Mammary epithelial cell (primary cell): ENCODE results near the gene MALL.
"Not testable (repeated sequence)": the region's sequence is repeated elsewhere in the genome, so short reads cannot be mapped to it uniquely, and the experiment has no call there.

ENCODE experiments used
- EZH2 ChIP-seq: IDR thresholded peaks from 2 replicates; pipeline ENCODE4 v1.6.1; 2012; ENCODE audit warnings: low read length, inconsistent platforms, borderline replicate concordance
- TF ChIP-seq, protein P1 (sequence below), 2 donors: IDR thresholded peaks in 1 of 2; conservative IDR thresholded peaks in 1 of 2; 2 replicates each; pipeline ENCODE4 v1.5.1; 2011 to 2012; ENCODE audit warnings: inconsistent platforms in 2 of 2, low read length in 2 of 2, mild to moderate bottlenecking in 2 of 2, control low read depth in 1 of 2, low read depth in 1 of 2; ENCODE audit not compliant: insufficient read depth in 1 of 2; ENCODE audit errors: extremely low read depth in 1 of 2

DNA sequence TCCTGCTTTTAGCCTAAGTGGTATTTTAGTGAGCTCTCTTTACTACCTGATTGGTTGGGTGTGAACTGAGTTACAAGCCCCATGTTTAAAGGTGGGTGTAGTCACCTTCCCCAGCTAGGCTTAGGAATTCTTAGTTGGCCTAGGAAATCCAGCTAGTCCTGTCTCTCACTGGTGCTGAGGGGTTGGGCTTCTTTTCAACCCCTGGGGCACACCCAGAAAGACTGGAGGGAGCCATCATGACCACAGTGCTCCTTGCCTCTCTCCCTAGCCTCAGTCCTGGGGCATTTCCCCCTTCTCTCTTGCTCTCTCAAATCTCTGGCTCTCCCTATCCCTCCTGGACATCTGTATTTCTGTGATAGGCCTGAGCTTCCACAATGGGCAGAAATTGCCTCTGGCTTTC, 57.6 kb downstream of the MALL start:
- TF ChIP-seq, protein P1, sequence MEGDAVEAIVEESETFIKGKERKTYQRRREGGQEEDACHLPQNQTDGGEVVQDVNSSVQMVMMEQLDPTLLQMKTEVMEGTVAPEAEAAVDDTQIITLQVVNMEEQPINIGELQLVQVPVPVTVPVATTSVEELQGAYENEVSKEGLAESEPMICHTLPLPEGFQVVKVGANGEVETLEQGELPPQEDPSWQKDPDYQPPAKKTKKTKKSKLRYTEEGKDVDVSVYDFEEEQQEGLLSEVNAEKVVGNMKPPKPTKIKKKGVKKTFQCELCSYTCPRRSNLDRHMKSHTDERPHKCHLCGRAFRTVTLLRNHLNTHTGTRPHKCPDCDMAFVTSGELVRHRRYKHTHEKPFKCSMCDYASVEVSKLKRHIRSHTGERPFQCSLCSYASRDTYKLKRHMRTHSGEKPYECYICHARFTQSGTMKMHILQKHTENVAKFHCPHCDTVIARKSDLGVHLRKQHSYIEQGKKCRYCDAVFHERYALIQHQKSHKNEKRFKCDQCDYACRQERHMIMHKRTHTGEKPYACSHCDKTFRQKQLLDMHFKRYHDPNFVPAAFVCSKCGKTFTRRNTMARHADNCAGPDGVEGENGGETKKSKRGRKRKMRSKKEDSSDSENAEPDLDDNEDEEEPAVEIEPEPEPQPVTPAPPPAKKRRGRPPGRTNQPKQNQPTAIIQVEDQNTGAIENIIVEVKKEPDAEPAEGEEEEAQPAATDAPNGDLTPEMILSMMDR (conservative IDR thresholded peaks at IDR 0.05 in 1 of 2, IDR thresholded peaks at IDR 0.05 in 1 of 2; ENCODE audit: extremely low read depth in 1 of 2, insufficient read depth in 1 of 2, low read depth in 1 of 2, low read length in 2 of 2), result not testable (repeated sequence)
- not testable (repeated sequence) for TF ChIP-seq EZH2
